Panc1 (cell line): Measurements from ENCODE around the gene SIRT6.

Source experiments
- CTCF ChIP-seq: fragments of 450-650 bp; IDR thresholded peaks from 2 replicates; pipeline ENCODE4 v1.5.1; 2017; ENCODE audit warnings: mild to moderate bottlenecking
- POLR2AphosphoS5 ChIP-seq: IDR thresholded peaks from 2 replicates; pipeline ENCODE4 v1.6.1; 2012; ENCODE audit warnings: mild to moderate bottlenecking, low read depth, low read length, moderate library complexity
- TCF7L2 ChIP-seq: IDR thresholded peaks from 2 replicates; pipeline ENCODE4 v1.6.1; 2011; ENCODE audit warnings: mild to moderate bottlenecking, low read depth, low read length, inconsistent platforms

DNA sequence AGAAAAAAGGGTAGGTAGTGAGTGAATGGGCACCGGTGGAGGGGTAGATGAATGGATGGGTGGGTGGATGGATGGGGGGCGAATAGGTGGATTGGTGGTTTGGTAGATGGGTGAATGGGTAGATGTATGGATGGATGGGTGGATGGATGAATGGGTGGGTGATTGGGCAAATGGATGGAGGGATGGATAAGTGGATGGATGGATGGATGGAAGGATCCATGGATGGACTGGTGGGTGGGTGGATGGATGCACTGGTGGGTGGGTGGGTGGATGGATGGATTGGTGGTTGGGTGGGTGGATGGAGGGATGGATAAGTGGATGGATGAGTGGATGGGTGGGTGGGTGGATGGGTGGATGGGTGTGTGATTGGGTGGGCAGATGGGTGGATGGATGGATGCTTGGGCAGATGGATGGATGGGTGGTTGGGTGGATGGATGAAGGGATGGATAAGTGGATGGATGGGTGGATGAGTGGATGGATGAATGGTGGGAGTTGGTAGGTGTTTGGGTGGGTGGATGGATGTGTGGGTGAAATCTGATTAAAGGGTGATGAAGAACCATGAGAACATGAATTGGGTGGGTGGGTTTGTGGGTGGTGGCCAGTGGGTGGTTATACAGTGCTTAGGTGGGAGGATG, 2.5 kb upstream of the SIRT6 start:
- no peak for TF ChIP-seq CTCF
- TF ChIP-seq POLR2AphosphoS5: no peak
- no peak for TF ChIP-seq TCF7L2
